ENCODE measurements around the gene KRT28.

Gene KRT28

GRCh38 chr17:40843242-40843641 is 43.5 kb upstream of the KRT28 start:
- Histone ChIP-seq H3K79me2 (no peaks in the 10 kb centered on the region), H3K27me3 (ENCODE audit: control insufficient read depth, insufficient read depth, low read length) (no peaks in the 10 kb centered on the region), H2AFZ (no peak overlapping the region), H3K4me2 (ENCODE audit: low read length) (no peak overlapping the region), H3K4me1 (no peaks in the 10 kb centered on the region), H3K27ac (no peak overlapping the region), H3K9ac (no peak overlapping the region), H3K4me3 (ENCODE audit: low read depth, low read length) (no peak overlapping the region), H3K9me3 (ENCODE audit: control insufficient read depth, low read length) (no peaks in the 10 kb centered on the region), H3K36me3 (ENCODE audit: control insufficient read depth, insufficient read depth, low read length) (no peaks in the 10 kb centered on the region)
- TF ChIP-seq CTCF (IDR thresholded peaks at IDR 0.05), result no peak

GRCh38 chr17:40841246-40841645 is 41.5 kb upstream of the KRT28 start:
- Histone ChIP-seq H3K9me3 (ENCODE audit: control insufficient read depth, low read length) (no peaks in the 10 kb centered on the region), H2AFZ (no peak overlapping the region), H3K79me2 (no peaks in the 10 kb centered on the region), H3K36me3 (ENCODE audit: control insufficient read depth, insufficient read depth, low read length) (no peaks in the 10 kb centered on the region), H3K27ac (no peak overlapping the region), H3K4me2 (ENCODE audit: low read length) (no peak overlapping the region), H3K9ac (no peak overlapping the region), H3K27me3 (ENCODE audit: control insufficient read depth, insufficient read depth, low read length) (no peaks in the 10 kb centered on the region), H3K4me3 (ENCODE audit: low read depth, low read length) (no peak overlapping the region), H3K4me1 (no peaks in the 10 kb centered on the region)
- no peak for TF ChIP-seq CTCF (IDR thresholded peaks at IDR 0.05)

DNA sequence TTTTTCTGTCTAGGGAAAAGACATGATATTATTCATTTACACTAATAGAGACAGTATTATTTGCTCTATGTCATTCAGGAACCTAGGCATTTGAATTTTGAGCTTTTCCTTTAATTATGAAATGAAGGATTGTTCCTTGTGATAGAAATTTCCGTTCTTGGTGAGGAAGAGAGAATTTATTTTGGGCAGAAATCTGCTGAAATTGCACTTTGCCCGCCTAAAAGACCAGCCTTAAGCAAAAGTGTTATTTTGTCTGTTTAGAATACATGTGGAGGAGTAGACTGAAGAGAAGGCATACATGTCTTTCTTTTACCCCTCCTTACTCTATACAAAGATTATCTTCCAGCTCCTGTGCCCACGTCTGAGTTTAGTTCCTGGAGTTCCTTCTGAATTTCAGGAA is 39.4 kb upstream of the KRT28 start:
- no peak overlapping the region for H3K4me2 ChIP-seq (ENCODE audit: low read length)
- TF ChIP-seq CTCF (IDR thresholded peaks at IDR 0.05), result no peak
- H3K4me3 ChIP-seq (ENCODE audit: low read depth, low read length), result no peak overlapping the region
- H3K9me3 ChIP-seq (ENCODE audit: control insufficient read depth, low read length), result no peaks in the 10 kb centered on the region
- H3K9ac ChIP-seq, result no peak overlapping the region
- no peaks in the 10 kb centered on the region for H3K27me3 ChIP-seq (ENCODE audit: control insufficient read depth, insufficient read depth, low read length)
- H3K36me3 ChIP-seq (ENCODE audit: control insufficient read depth, insufficient read depth, low read length), result no peaks in the 10 kb centered on the region
- H3K4me1 ChIP-seq, result no peaks in the 10 kb centered on the region
- H2AFZ ChIP-seq, result no peak overlapping the region
- H3K27ac ChIP-seq, result no peak overlapping the region
- no peaks in the 10 kb centered on the region for H3K79me2 ChIP-seq

DNA sequence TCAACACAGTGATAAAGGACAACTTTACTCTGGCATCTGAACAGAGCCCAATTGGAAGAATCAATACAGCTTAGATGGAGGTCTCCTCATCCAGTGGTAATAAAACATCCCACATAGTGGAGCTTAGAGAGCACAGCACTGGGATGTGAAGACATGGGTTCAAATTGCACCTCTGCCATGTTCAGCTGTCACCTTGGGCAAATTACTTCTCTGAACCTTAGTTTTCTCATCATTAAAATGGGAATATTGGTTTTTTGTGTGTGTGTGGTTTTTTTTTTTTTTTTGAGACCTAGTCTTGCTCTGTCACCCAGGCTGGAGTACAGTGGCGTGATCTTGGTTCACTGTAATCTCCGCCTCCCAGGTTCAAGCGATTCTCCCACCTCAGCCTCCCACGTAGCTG is 36.3 kb upstream of the KRT28 start:
- no peak overlapping the region for H3K9ac ChIP-seq
- no peak overlapping the region for H2AFZ ChIP-seq
- H3K27ac ChIP-seq, result no peak overlapping the region
- H3K79me2 ChIP-seq, result no peaks in the 10 kb centered on the region
- no peaks in the 10 kb centered on the region for H3K9me3 ChIP-seq (ENCODE audit: control insufficient read depth, low read length)
- no peaks in the 10 kb centered on the region for H3K27me3 ChIP-seq (ENCODE audit: control insufficient read depth, insufficient read depth, low read length)
- no peak overlapping the region for H3K4me2 ChIP-seq (ENCODE audit: low read length)
- no peak overlapping the region for H3K4me3 ChIP-seq (ENCODE audit: low read depth, low read length)
- H3K4me1 ChIP-seq, result no peaks in the 10 kb centered on the region
- no peaks in the 10 kb centered on the region for H3K36me3 ChIP-seq (ENCODE audit: control insufficient read depth, insufficient read depth, low read length)
- no peak for TF ChIP-seq CTCF (IDR thresholded peaks at IDR 0.05)

GRCh38 chr17:40833882-40834281 is 34.1 kb upstream of the KRT28 start:
- Histone ChIP-seq H3K27ac (no peak overlapping the region), H2AFZ (no peak overlapping the region), H3K27me3 (ENCODE audit: control insufficient read depth, insufficient read depth, low read length) (no peaks in the 10 kb centered on the region), H3K9me3 (ENCODE audit: control insufficient read depth, low read length) (no peaks in the 10 kb centered on the region), H3K4me3 (ENCODE audit: low read depth, low read length) (no peak overlapping the region), H3K79me2 (no peaks in the 10 kb centered on the region), H3K36me3 (ENCODE audit: control insufficient read depth, insufficient read depth, low read length) (no peaks in the 10 kb centered on the region), H3K4me1 (no peaks in the 10 kb centered on the region), H3K4me2 (ENCODE audit: low read length) (no peak overlapping the region), H3K9ac (no peak overlapping the region)
- no peak for TF ChIP-seq CTCF (IDR thresholded peaks at IDR 0.05)
